Subcutaneous adipose tissue (tissue), 4 donors: ENCODE measurements around the gene ACTN4. TPM values are rescaled to one million over a fixed set of nuclear protein-coding genes. Genes with fewer than 3 reads are reported as not detected.

Experiments used
- CTCF ChIP-seq: fragments of 450-650 bp; IDR thresholded peaks from one replicate; pipeline ENCODE4 v1.5.1; 2016; ENCODE audit warnings: low read depth, mild to moderate bottlenecking, control low read depth, antibody characterized with exemption, moderate library complexity
- total RNA-seq, 4 donors: library from RNA; depleted of rRNA; stranded (reverse); fragments of >200 nt; gene quantifications; one replicate each; pipeline ENCODE4 v1.1.0, GENCODE V29; 2016

ACTN4 gene
- total RNA-seq, 4 donors from 2014 or later = 179 to 258 (median 186) TPM

DNA sequence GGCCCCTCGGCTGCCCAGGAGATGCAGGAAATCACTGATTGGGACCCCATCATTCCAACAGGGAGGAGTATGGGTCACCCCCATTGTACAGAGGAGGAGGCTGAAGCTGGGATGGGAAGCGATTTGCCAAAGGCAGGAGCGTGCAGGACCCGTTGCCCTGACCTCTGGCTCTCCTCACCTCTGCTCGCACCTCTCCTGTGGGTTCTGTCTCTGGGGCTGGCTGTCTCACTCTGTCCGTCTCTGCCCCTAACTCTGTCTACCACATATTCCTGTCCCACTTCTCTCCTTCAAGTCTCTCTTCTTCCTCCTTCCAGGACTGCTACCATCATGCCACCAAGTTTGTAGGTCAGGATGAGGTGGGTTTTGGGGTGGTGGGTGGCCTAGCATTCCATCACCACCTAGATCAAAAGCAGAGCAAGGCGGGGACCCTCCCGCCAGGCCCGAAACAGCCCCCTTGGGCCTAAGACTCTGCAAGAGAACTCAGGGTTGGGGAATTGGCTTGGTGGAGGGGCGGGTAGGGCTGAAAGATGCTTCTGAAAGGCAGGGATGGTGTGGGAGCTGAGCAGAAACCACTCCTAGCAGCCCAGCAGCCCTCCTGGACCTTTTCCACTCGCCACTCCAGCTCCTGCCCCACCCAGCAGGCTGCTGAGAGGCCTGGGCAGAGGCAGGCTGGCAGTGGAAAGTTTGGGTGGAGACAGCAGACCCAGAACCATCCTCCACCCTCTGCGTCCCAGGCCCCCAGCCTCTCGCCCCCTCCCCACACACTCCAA, 126.9 kb downstream of the ACTN4 start:
- no peak for TF ChIP-seq CTCF

DNA sequence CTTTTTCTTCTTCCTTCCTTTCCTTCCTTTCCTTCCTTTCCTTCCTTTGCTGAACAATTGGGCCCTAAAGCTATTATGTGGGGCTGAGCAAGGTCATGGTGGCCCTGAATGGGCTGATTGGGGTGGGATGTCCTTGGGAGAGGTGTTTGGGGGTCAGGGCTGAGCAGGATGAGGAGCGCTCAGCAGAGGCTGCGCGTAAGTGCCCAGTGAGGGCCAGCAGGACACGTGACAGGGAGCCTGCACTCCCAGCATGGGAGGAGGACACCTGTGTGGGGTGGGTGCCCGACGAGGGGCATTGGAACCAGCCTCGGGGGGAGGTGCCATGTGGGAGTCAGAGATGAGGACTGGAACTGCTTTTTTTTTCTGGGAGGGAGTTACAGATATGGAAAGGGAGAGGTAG, 131.3 kb downstream of the ACTN4 start:
- no peak for TF ChIP-seq CTCF

GRCh38 chr19:38780443-38780842, 133.0 kb downstream of the ACTN4 start:
- TF ChIP-seq CTCF = no peak

DNA sequence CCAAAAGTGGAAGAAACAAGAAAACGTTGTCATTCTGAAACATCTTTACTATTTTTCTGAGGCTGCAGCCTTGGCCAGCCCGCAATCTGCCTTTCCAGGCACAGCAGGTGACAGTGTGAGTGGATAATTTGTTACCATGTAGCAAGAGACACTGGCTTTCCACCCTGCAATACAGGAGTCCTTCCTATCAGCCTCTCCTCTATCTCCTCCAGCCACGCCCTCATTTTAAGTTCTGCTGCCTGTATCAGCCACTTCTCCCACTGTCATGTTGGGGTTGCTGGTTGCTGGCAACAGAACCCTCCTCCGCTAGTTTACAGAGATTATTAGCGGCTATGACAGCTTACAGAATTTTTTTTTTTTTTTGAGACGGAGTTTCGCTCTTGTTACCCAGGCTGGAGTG, 133.6 kb downstream of the ACTN4 start:
- TF ChIP-seq CTCF = no peak

Other genes starting within 250 kb of the ACTN4 start
- gene FAM98C, start 244.6 kb upstream of the ACTN4 start, total RNA-seq = 10 to 100 TPM in 3 of 4 donors, 1 to 10 TPM in 1; 4.1 to 24.7 (median 20.1) TPM
- 10 to 100 TPM in 2 of 4 donors, 1 to 10 TPM in 2; 5.5 to 13.1 (median 9.1) TPM for gene RASGRP4, start 221.4 kb upstream of the ACTN4 start, total RNA-seq
- gene RYR1, start 214.0 kb upstream of the ACTN4 start, total RNA-seq = 1 to 10 TPM; 1.5 to 8.8 (median 4.4) TPM
- 1 to 10 TPM; 2.3 to 7.1 (median 5.1) TPM for gene MAP4K1, start 29.7 kb upstream of the ACTN4 start, total RNA-seq
- 100 to 1,000 TPM; 405 to 531 (median 443) TPM for gene EIF3K, start 28.5 kb upstream of the ACTN4 start, total RNA-seq
- gene CAPN12, start 96.8 kb downstream of the ACTN4 start, total RNA-seq = 1 to 10 TPM in 1 of 4 donors, under 1 TPM in 2, not detected in 1; 0.57 to 1.8 (median 0.68) TPM
- gene LGALS7, start 125.9 kb downstream of the ACTN4 start, total RNA-seq = not detected
- not detected for gene LGALS7B, start 141.6 kb downstream of the ACTN4 start, total RNA-seq
- 1 to 10 TPM in 3 of 4 donors, not detected in 1; 1.9 to 4.5 (median 4.4) TPM for gene LGALS4, start 165.3 kb downstream of the ACTN4 start, total RNA-seq
- gene ECH1, start 184.1 kb downstream of the ACTN4 start, total RNA-seq = 100 to 1,000 TPM; 103 to 333 (median 136) TPM
- 100 to 1,000 TPM; 109 to 161 (median 141) TPM for gene HNRNPL, start 202.3 kb downstream of the ACTN4 start, total RNA-seq
- 10 to 100 TPM in 1 of 4 donors, 1 to 10 TPM in 3; 3.6 to 11.0 (median 4.6) TPM for gene RINL, start 230.6 kb downstream of the ACTN4 start, total RNA-seq